Epithelial cell of proximal tubule (primary cell): ENCODE data around the gene IL18. TPM values are rescaled to one million over a fixed set of nuclear protein-coding genes. Genes with fewer than 3 reads are reported as not detected.

Experiments used
- DNase-seq: peaks from one replicate; pipeline ENCODE4 v3.0.0-alpha.2; 2011; ENCODE audit warnings: low read depth
- H3K4me3 ChIP-seq: 2 replicates; pipeline ENCODE4 v1.5.1; 2011; ENCODE audit warnings: low read depth, mild to moderate bottlenecking, low read length
- CTCF ChIP-seq: conservative IDR thresholded peaks from 2 replicates; pipeline ENCODE4 v1.5.1; 2012; ENCODE audit warnings: low read depth, mild to moderate bottlenecking, low read length
- total RNA-seq: library from RNA; depleted of rRNA; stranded (reverse); fragments of >200 nt; gene quantifications from 2 replicates; pipeline ENCODE4 v1.2.3, GENCODE V29; 2015

IL18 gene
- total RNA-seq, 1 donor from 2014 or later = 31.3 TPM

DNA sequence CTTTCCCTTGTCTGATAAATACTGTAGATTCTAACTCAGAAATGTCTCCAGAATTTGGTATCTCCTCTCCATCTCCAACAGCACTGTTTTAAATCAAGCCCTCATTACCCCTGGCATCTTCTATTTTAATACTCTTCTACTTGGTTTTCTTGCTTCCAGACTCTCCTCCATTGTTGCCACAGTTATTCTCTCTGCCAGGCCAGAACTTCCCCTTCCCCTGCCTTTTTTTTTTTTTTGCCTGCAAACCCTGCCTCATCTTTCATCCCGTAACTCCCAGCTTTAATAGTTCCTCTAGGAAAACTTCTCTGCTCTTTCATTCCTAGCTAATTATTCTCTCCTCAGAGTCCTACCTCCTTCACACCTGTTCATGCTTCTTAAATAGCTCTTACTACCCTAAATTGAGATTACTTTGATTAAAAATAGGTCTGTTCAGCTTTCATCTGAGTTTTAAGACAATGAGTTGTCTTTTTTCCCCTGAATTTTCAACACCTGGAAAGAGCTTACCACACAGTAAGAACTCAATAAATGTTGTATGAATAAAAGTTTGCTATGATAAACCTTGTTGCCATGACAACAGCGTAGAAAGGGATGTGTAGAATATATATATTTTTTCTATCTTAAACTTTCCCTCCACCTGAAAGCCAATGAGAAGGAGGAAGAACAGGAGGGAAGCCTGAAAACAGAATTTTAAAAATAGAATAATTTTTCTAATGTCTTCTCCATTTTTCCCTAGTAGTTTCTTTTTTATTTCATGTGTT, 3.6 kb downstream of the IL18 start:
- H3K4me3 ChIP-seq = no peak overlapping the region
- no peak for DNase-seq
- TF ChIP-seq CTCF = no peak

GRCh38 chr11:112159098-112160065, 4.5 kb downstream of the IL18 start:
- DNase-seq = no peak
- no peak overlapping the region for H3K4me3 ChIP-seq
- TF ChIP-seq CTCF = no peak

DNA sequence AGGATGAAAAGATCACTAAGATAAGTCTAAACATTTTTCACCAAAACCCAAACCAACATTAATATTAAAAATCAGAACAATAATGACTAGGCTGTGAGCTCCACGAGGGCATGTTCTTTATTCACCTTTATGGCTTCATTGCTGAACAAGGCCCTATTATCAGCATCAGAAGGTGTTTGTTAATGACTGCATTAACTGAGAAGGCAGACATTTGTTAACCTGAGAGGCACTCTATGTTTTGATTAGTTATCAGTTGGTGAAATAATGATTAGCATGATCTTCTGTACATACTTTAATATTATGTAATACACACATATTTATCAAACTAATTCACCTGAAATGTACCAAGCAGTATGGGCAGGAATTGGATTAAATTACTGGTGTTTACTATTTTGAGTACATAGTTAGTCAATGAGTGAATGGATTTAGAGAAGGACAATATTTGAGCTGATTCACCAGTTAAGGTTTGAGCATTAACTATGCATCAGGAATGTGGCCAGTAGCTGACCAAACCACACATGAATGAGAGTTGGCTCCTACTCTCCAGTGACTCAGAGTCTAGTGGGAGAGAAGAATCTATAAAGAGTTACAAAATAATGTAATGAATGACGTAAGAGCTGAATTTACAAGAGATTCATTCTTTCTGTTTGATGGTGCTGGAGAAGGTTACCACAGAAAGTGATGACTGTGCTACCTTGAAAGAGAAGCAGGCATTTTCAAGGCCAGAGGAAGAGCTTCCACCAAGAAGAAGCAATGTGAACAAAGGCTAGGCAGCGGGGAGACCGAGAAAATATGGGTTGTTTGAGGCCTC, 6.7 kb downstream of the IL18 start:
- no peak for TF ChIP-seq CTCF
- no peak overlapping the region for H3K4me3 ChIP-seq
- DNase-seq = peak; percentile 99

DNA sequence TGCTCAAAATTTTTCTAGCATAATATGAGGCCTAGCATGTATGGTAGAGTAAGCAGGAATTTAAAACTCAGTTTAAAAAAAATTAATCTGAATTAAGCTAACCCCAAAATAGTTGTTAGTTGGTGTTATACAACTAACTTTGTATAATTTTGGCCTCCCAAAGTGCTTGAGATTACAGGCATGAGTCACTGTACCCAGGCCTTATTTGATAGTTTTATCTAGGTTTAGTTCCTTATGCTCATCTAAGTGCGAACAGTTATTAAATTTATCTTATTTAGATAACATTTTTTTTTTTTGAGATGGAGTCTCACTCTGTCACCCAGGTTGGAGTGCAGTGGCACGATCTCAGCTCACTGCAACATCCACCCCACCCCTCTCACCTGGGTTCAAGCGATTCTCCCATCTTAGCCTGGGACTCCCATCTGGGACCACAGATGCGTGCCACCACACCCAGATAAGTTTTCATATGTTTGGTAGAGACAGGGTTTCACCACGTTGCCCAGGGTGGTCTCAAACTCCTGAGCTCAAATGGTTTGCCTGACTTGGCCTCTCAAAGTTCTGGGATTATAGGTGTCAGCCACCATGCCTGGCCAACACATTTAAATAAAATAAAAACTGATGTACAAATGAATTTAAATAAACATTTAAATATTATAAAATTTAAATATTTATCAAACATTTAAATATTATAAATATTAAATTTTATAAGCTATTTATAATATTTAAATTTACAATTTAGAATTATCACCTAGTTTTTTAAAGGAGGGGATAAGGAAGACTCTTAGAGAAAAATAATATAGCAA, 7.5 kb downstream of the IL18 start:
- no peak overlapping the region for H3K4me3 ChIP-seq
- no peak for TF ChIP-seq CTCF
- DNase-seq = no peak

DNA sequence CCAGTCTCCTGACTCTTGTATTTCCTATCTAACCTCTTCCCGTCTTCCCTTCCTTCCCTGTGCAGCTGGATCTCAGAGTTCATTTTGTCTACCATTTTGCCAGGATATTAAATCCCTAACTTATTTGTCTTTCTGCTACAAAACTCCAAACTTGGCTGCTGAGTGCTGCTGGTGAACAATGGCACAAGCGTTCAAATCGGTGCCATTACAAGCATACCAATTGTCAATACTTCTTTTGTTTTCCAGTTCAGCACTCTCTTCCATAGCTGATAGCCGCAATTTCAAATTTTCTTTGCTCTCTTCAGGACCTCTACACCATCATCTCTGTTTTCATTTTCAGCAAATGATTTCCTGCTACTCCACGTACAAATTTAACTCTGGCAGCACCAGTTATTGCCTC, 13.4 kb downstream of the IL18 start:
- TF ChIP-seq CTCF = no peak
- DNase-seq = no peak
- H3K4me3 ChIP-seq = no peak overlapping the region

DNA sequence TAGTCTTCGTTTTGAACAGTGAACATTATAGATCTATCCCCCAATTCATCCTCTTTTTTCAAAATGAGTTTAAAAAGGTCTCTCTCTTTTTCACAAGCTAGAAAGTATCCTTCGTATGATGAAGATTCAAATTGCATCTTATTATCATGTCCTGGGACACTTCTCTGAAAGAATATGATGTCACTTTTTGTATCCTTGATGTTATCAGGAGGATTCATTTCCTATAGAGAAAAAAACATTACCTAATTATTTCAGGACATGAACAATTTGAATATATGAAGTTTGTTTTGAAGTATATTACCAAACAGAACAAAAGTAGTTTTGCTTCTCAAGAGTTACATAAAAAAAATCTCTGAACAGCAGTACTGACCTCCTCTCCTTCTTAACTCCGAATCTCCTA, 20.3 kb downstream of the IL18 start:
- no peak for DNase-seq
- no peak overlapping the region for H3K4me3 ChIP-seq
- TF ChIP-seq CTCF = no peak
